Measurements from ENCODE around the gene PIMREG.

Gene PIMREG

GRCh38 chr17:6462692-6463091 lies 18.4 kb downstream of the PIMREG start:
- TF ChIP-seq ZFX (IDR thresholded peaks at IDR 0.05; ENCODE audit: borderline replicate concordance) (no peak), CTCF (IDR thresholded peaks at IDR 0.05) (no peak)
- H3K27ac ChIP-seq = no peak overlapping the region

GRCh38 chr17:6463616-6464445 lies 19.6 kb downstream of the PIMREG start:
- no peak overlapping the region for H3K27ac ChIP-seq
- TF ChIP-seq ZFX (IDR thresholded peaks at IDR 0.05; ENCODE audit: borderline replicate concordance) (no peak), CTCF (IDR thresholded peaks at IDR 0.05) (no peak)

- TF ChIP-seq CTCF (IDR thresholded peaks at IDR 0.05) (no peak), ZFX (IDR thresholded peaks at IDR 0.05; ENCODE audit: borderline replicate concordance) (no peak)
- no peak overlapping the region for H3K27ac ChIP-seq
Measured at GRCh38 chr17:6464446-6465041, 20.3 kb downstream of the PIMREG start.

- TF ChIP-seq ZFX (IDR thresholded peaks at IDR 0.05; ENCODE audit: borderline replicate concordance) (no peak), CTCF (IDR thresholded peaks at IDR 0.05) (no peak)
- H3K27ac ChIP-seq = no peak overlapping the region
Measured at GRCh38 chr17:6465206-6466003, 21.1 kb downstream of the PIMREG start.

- TF ChIP-seq ZFX (IDR thresholded peaks at IDR 0.05; ENCODE audit: borderline replicate concordance) (no peak), CTCF (IDR thresholded peaks at IDR 0.05) (no peak)
- no peak overlapping the region for H3K27ac ChIP-seq
Measured at GRCh38 chr17:6467567-6467966, 23.3 kb downstream of the PIMREG start.

GRCh38 chr17:6468051-6468790 lies 24.0 kb downstream of the PIMREG start:
- H3K27ac ChIP-seq = no peak overlapping the region
- no peak for TF ChIP-seq ZFX (IDR thresholded peaks at IDR 0.05; ENCODE audit: borderline replicate concordance)
- TF ChIP-seq CTCF (IDR thresholded peaks at IDR 0.05) = no peak

Data from 22Rv1 (cell line).